H9 (cell line): ENCODE data around the gene SYNJ1. TPM values are rescaled to one million over a fixed set of nuclear protein-coding genes. Genes with fewer than 3 reads are reported as not detected.

Source experiments
- DNase-seq: peaks from one replicate; pipeline ENCODE4 v3.0.0-alpha.2; 2017
- H2AFZ ChIP-seq: one replicate; pipeline ENCODE4 v1.6.1; 2013; ENCODE audit warnings: mild to moderate bottlenecking, low read length, control low read depth, moderate library complexity
- H2AK5ac ChIP-seq: 2 replicates; pipeline ENCODE4 v1.6.1; 2013; ENCODE audit warnings: low read length, control low read depth, mixed read lengths; ENCODE audit not compliant: insufficient read length
- H2BK120ac ChIP-seq: one replicate; pipeline ENCODE4 v1.6.1; 2013; ENCODE audit warnings: low read depth, mild to moderate bottlenecking, low read length, control low read depth, inconsistent platforms; ENCODE audit not compliant: poor library complexity, severe bottlenecking
- H2BK12ac ChIP-seq: 2 replicates; pipeline ENCODE4 v1.6.1; 2013; ENCODE audit warnings: low read length, control low read depth, mixed read lengths, low read depth; ENCODE audit not compliant: insufficient read length
- H2BK15ac ChIP-seq: 2 replicates; pipeline ENCODE4 v1.6.1; 2013; ENCODE audit warnings: low read depth, low read length, control low read depth
- H2BK20ac ChIP-seq: one replicate; pipeline ENCODE4 v1.6.1; 2013; ENCODE audit warnings: low read depth, mild to moderate bottlenecking, low read length, control low read depth, inconsistent platforms; ENCODE audit not compliant: poor library complexity, severe bottlenecking
- H2BK5ac ChIP-seq: 2 replicates; pipeline ENCODE4 v1.6.1; 2013; ENCODE audit warnings: low read length, control low read depth, mixed read lengths; ENCODE audit not compliant: insufficient read length
- H3K14ac ChIP-seq: 2 replicates; pipeline ENCODE4 v1.6.1; 2013; ENCODE audit warnings: low read length, control low read depth; ENCODE audit not compliant: insufficient read depth
- H3K18ac ChIP-seq: 2 replicates; pipeline ENCODE4 v1.6.1; 2013; ENCODE audit warnings: low read depth, mild to moderate bottlenecking, mixed read lengths, low read length, control low read depth; ENCODE audit not compliant: insufficient read length
- H3K23ac ChIP-seq: 2 replicates; pipeline ENCODE4 v1.6.1; 2013; ENCODE audit warnings: low read length, control low read depth, mixed read lengths, low read depth; ENCODE audit not compliant: insufficient read length
- H3K23me2 ChIP-seq: 2 replicates; pipeline ENCODE4 v1.6.1; 2013; ENCODE audit warnings: low read depth, mild to moderate bottlenecking, mixed read lengths, low read length, control low read depth; ENCODE audit not compliant: insufficient read length, poor library complexity, severe bottlenecking
- H3K27ac ChIP-seq: 2 replicates; pipeline ENCODE4 v1.5.1; 2013; ENCODE audit warnings: low read length, control low read depth, mixed read lengths, low read depth; ENCODE audit not compliant: insufficient read length
- H3K27me3 ChIP-seq: 2 replicates; pipeline ENCODE4 v1.6.1; 2013; ENCODE audit warnings: low read length, control low read depth, inconsistent platforms; ENCODE audit not compliant: insufficient read depth
- H3K4ac ChIP-seq: 2 replicates; pipeline ENCODE4 v1.6.1; 2013; ENCODE audit warnings: low read depth, mild to moderate bottlenecking, control low read depth, inconsistent platforms, low read length, moderate library complexity
- H3K4me1 ChIP-seq: 2 replicates; pipeline ENCODE4 v1.6.1; 2013; ENCODE audit warnings: low read length, control low read depth, inconsistent platforms; ENCODE audit not compliant: insufficient read depth
- H3K4me2 ChIP-seq: 2 replicates; pipeline ENCODE4 v1.6.1; 2013; ENCODE audit warnings: low read length, control low read depth, mixed read lengths; ENCODE audit not compliant: insufficient read length, insufficient read depth
- H3K56ac ChIP-seq: 2 replicates; pipeline ENCODE4 v1.6.1; 2013; ENCODE audit warnings: low read depth, mild to moderate bottlenecking, mixed read lengths, low read length, control low read depth; ENCODE audit not compliant: insufficient read length
- H3K79me1 ChIP-seq: 2 replicates; pipeline ENCODE4 v1.6.1; 2013; ENCODE audit warnings: low read depth, mild to moderate bottlenecking, moderate library complexity, low read length, control low read depth, inconsistent platforms; ENCODE audit not compliant: insufficient read depth, poor library complexity, severe bottlenecking
- H3K79me2 ChIP-seq: 2 replicates; pipeline ENCODE4 v1.6.1; 2013; ENCODE audit warnings: low read length, control low read depth, inconsistent platforms; ENCODE audit not compliant: insufficient read depth
- H3K9ac ChIP-seq: 2 replicates; pipeline ENCODE4 v1.6.1; 2013; ENCODE audit warnings: low read length, control low read depth, mixed read lengths; ENCODE audit not compliant: insufficient read length; ENCODE audit errors: extremely low read depth
- H3K9me3 ChIP-seq: one replicate; pipeline ENCODE4 v1.6.1; 2013; ENCODE audit warnings: low read depth, low read length, inconsistent platforms; ENCODE audit not compliant: control insufficient read depth
- H3T11ph ChIP-seq: one replicate; pipeline ENCODE4 v1.6.1; 2013; ENCODE audit warnings: mild to moderate bottlenecking, low read length, control low read depth, inconsistent platforms
- H4K20me1 ChIP-seq: one replicate; pipeline ENCODE4 v1.6.1; 2013; ENCODE audit not compliant: control insufficient read depth, insufficient read length, insufficient read depth
- H4K5ac ChIP-seq: 2 replicates; pipeline ENCODE4 v1.6.1; 2013; ENCODE audit warnings: low read depth, mild to moderate bottlenecking, mixed read lengths, low read length, control low read depth; ENCODE audit not compliant: insufficient read length
- H4K8ac ChIP-seq: replicated peaks from 2 replicates; pipeline ENCODE4 v1.6.1; 2013; ENCODE audit warnings: low read length, control low read depth, mixed read lengths, low read depth; ENCODE audit not compliant: insufficient read length
- H4K91ac ChIP-seq: 2 replicates; pipeline ENCODE4 v1.6.1; 2013; ENCODE audit warnings: low read depth, mild to moderate bottlenecking, moderate library complexity, mixed read lengths, low read length, control low read depth; ENCODE audit not compliant: insufficient read length
- H3K27ac Mint-ChIP-seq, 3 experiments: 2 replicates in 2 of 3; 3 replicates in 1 of 3; pipeline ENCODE4 v1.8.0; 2020 to 2021; ENCODE audit warnings: mixed read lengths in 3 of 3, mild to moderate bottlenecking in 1 of 3, moderate library complexity in 1 of 3
- H3K27me3 Mint-ChIP-seq: 2 replicates; pipeline ENCODE4 v1.8.0; 2021; ENCODE audit warnings: low read depth, mild to moderate bottlenecking, moderate library complexity, mixed read lengths
- H3K36me3 Mint-ChIP-seq, 3 experiments: 2 replicates in 2 of 3; 3 replicates in 1 of 3; pipeline ENCODE4 v1.8.0; 2020 to 2021; ENCODE audit warnings: low read depth in 3 of 3, mixed read lengths in 3 of 3; ENCODE audit not compliant: insufficient read depth in 1 of 3
- H3K4me1 Mint-ChIP-seq, 2 experiments: 2 replicates each; pipeline ENCODE4 v1.8.0; 2020; ENCODE audit warnings: mixed read lengths in 2 of 2
- H3K4me3 Mint-ChIP-seq, 2 experiments: 2 replicates in 1 of 2; 3 replicates in 1 of 2; pipeline ENCODE4 v1.8.0; 2020 to 2021; ENCODE audit warnings: mild to moderate bottlenecking in 2 of 2, mixed read lengths in 2 of 2, moderate library complexity in 1 of 2
- H3K9me3 Mint-ChIP-seq, 2 experiments: 2 replicates in 1 of 2; 3 replicates in 1 of 2; pipeline ENCODE4 v1.8.0; 2020; ENCODE audit warnings: mild to moderate bottlenecking in 2 of 2, mixed read lengths in 2 of 2, moderate library complexity in 1 of 2
- CTCF ChIP-seq: fragments of 200-600 bp; sonication (generic); conservative IDR thresholded peaks from 3 replicates; pipeline ENCODE4 v1.8.0; 2021; ENCODE audit warnings: antibody characterized with exemption, mild to moderate bottlenecking
- WGBS: extraction: QIAGEN DNeasy Blood & Tissue Kit; methylation state at CpG from one replicate; pipeline ENCODE4 v1.1.7; 2013; ENCODE audit warnings: missing lambda C conversion rate, low lambda C conversion rate, mixed read lengths; ENCODE audit not compliant: insufficient read length; ENCODE audit errors: extremely low coverage; 5-methylcytosine and 5-hydroxymethylcytosine counted together
- total RNA-seq: library from RNA; stranded (reverse); gene quantifications from 2 replicates; pipeline ENCODE4 v1.2.1, GENCODE V29; 2021

SYNJ1 gene
- total RNA-seq, 1 experiment from 2014 or later: 7.1 TPM

- no peak overlapping the region for H3K27ac Mint-ChIP-seq
- no peaks in the 10 kb centered on the region for H3K27me3 Mint-ChIP-seq
- no peak for DNase-seq
- no peak overlapping the region for H4K5ac ChIP-seq
- no peak overlapping the region for H2AK5ac ChIP-seq
- H2BK15ac ChIP-seq: no peak overlapping the region
- no peaks in the 10 kb centered on the region for H3K9me3 Mint-ChIP-seq
- no peak overlapping the region for H3K27ac ChIP-seq
- H2BK5ac ChIP-seq: no peak overlapping the region
- no peaks in the 10 kb centered on the region for H3K27me3 ChIP-seq
- H3K23ac ChIP-seq: no peak overlapping the region
- no peak overlapping the region for H3K4ac ChIP-seq
- no peak overlapping the region for H3K18ac ChIP-seq
- no peak overlapping the region for H2BK12ac ChIP-seq
- no CpG with 5 or more reads among the region's 3 CpGs for WGBS
- no peaks in the 10 kb centered on the region for H3K9me3 ChIP-seq
- H4K8ac ChIP-seq: no peak overlapping the region
- no peak for TF ChIP-seq CTCF
- H2BK20ac ChIP-seq: no peak overlapping the region
- H2AFZ ChIP-seq: no peak overlapping the region
- no peak overlapping the region for H2BK120ac ChIP-seq
- no peaks in the 10 kb centered on the region for H3K4me1 ChIP-seq
- H3T11ph ChIP-seq: no peak overlapping the region
- H3K14ac ChIP-seq: no peak overlapping the region
- H3K23me2 ChIP-seq: no peaks in the 10 kb centered on the region
- H4K20me1 ChIP-seq: no peaks in the 10 kb centered on the region
- H3K9ac ChIP-seq: no peak overlapping the region
- no peak overlapping the region for H4K91ac ChIP-seq
- no peak overlapping the region for H3K4me2 ChIP-seq
- H3K4me3 Mint-ChIP-seq: no peak overlapping the region
- H3K56ac ChIP-seq: no peak overlapping the region
- H3K36me3 Mint-ChIP-seq: no peaks in the 10 kb centered on the region
- no peaks in the 10 kb centered on the region for H3K79me1 ChIP-seq
- no peaks in the 10 kb centered on the region for H3K79me2 ChIP-seq
- H3K4me1 Mint-ChIP-seq: no peaks in the 10 kb centered on the region
Measured at GRCh38 chr21:32690085-32690484, 37.7 kb downstream of the SYNJ1 start.
